Measurements from ENCODE around the gene ZSWIM8.

ZSWIM8 gene

GRCh38 chr10:73813333-73813732, 27.9 kb downstream of the ZSWIM8 start:
- Histone ChIP-seq H3K4me3 (ENCODE audit: control insufficient read depth in 1 of 7, extremely low read depth in 1 of 7, insufficient read depth in 4 of 7, low read depth in 2 of 7, low read length in 6 of 7) (no peak overlapping the region), H3K27me3 (replicated peaks in 2 of 5; ENCODE audit: control insufficient read depth in 4 of 5, insufficient read depth in 5 of 5, low read length in 4 of 5) (no peaks in the 10 kb centered on the region), H3K9me3 (ENCODE audit: control extremely low read depth in 1 of 5, control insufficient read depth in 4 of 5, insufficient read depth in 2 of 5, low read depth in 1 of 5, low read length in 4 of 5) (no peaks in the 10 kb centered on the region), H3K27ac (ENCODE audit: insufficient read depth in 1 of 2, low read depth in 1 of 2, low read length in 2 of 2, poor library complexity in 1 of 2, severe bottlenecking in 2 of 2) (no peak overlapping the region), H3K36me3 (ENCODE audit: control insufficient read depth in 4 of 4, insufficient read depth in 4 of 4, low read length in 3 of 4) (peaks cover 8 to 59% (median 46%) of the 10 kb centered on the region in 4 experiments), H3K4me1 (ENCODE audit: control extremely low read depth in 1 of 4, control insufficient read depth in 4 of 4, insufficient read depth in 4 of 4, low read length in 3 of 4) (peaks cover 0 to 11% (median 8%) of the 10 kb centered on the region in 4 experiments)
- CTCF ChIA-PET, result interaction anchor here (1.0 to 1.7 kb wide), 2 partner anchors 8 to 10 kb away, joined by 4 to 6 read pairs; no protein-coding TSS in a partner anchor
- POLR2A ChIA-PET, result no interaction called here
- DNase-seq, result no peak
- WGBS (ENCODE audit: insufficient coverage), result 91% methylated on average over 4 of the region's 7 CpGs

DNA sequence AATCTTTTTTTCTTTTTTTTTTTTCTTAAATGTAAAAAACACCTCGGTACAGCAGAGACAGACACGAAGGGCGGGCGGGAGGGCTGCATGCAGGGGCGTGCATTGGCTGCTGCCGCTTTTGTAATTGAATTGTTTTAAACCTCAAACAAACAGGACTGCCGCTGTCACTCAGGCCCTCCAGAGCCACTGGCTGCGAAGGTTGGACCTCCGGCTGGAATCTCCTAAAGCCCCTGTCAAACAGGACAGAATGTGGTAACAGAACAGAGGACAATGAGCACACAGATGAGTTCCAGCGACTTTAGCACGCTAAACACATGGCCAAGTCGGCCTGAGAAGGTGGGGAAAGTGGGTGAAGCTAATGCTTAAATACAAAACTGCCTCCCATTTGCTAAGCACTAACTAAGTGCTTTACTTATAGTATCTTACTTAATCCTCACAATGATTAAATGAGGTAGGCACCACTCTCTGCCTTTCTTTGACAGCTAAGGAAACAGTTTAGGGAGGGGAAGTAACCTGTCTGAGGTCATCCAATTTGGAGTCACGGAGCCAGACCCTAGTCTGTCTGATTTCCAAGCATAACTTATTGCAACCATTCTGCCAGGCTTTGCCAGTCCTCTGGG, 29.0 kb downstream of the ZSWIM8 start:
- 97% methylated on average over 10 of the region's 13 CpGs for WGBS (ENCODE audit: insufficient coverage)
- Histone ChIP-seq H3K27me3 (replicated peaks in 2 of 5; ENCODE audit: control insufficient read depth in 4 of 5, insufficient read depth in 5 of 5, low read length in 4 of 5) (no peaks in the 10 kb centered on the region), H3K4me3 (ENCODE audit: control insufficient read depth in 1 of 7, extremely low read depth in 1 of 7, insufficient read depth in 4 of 7, low read depth in 2 of 7, low read length in 6 of 7) (no peak overlapping the region), H3K27ac (ENCODE audit: insufficient read depth in 1 of 2, low read depth in 1 of 2, low read length in 2 of 2, poor library complexity in 1 of 2, severe bottlenecking in 2 of 2) (no peak overlapping the region), H3K36me3 (ENCODE audit: control insufficient read depth in 4 of 4, insufficient read depth in 4 of 4, low read length in 3 of 4) (peaks cover 7 to 62% (median 46%) of the 10 kb centered on the region in 4 experiments), H3K9me3 (ENCODE audit: control extremely low read depth in 1 of 5, control insufficient read depth in 4 of 5, insufficient read depth in 2 of 5, low read depth in 1 of 5, low read length in 4 of 5) (no peaks in the 10 kb centered on the region), H3K4me1 (ENCODE audit: control extremely low read depth in 1 of 4, control insufficient read depth in 4 of 4, insufficient read depth in 4 of 4, low read length in 3 of 4) (peaks cover 0 to 11% (median 8%) of the 10 kb centered on the region in 4 experiments)
- CTCF ChIA-PET, result interaction anchor here (0.9 to 1.7 kb wide), 3 partner anchors 9 to 42 kb away, joined by 3 to 6 read pairs (median 4); a partner anchor contains a TSS
- no peak for DNase-seq
- POLR2A ChIA-PET, result interaction anchor here (0.7 kb wide), 1 partner anchor 20 kb away, joined by 3 read pairs; no protein-coding TSS in a partner anchor

- Histone ChIP-seq H3K27me3 (replicated peaks in 2 of 5; ENCODE audit: control insufficient read depth in 4 of 5, insufficient read depth in 5 of 5, low read length in 4 of 5) (no peaks in the 10 kb centered on the region), H3K36me3 (ENCODE audit: control insufficient read depth in 4 of 4, insufficient read depth in 4 of 4, low read length in 3 of 4) (peaks cover 6 to 70% (median 50%) of the 10 kb centered on the region in 4 experiments), H3K4me3 (ENCODE audit: control insufficient read depth in 1 of 7, extremely low read depth in 1 of 7, insufficient read depth in 4 of 7, low read depth in 2 of 7, low read length in 6 of 7) (no peak overlapping the region), H3K4me1 (ENCODE audit: control extremely low read depth in 1 of 4, control insufficient read depth in 4 of 4, insufficient read depth in 4 of 4, low read length in 3 of 4) (peaks cover 0 to 11% (median 8%) of the 10 kb centered on the region in 4 experiments), H3K27ac (ENCODE audit: insufficient read depth in 1 of 2, low read depth in 1 of 2, low read length in 2 of 2, poor library complexity in 1 of 2, severe bottlenecking in 2 of 2) (no peak overlapping the region), H3K9me3 (ENCODE audit: control extremely low read depth in 1 of 5, control insufficient read depth in 4 of 5, insufficient read depth in 2 of 5, low read depth in 1 of 5, low read length in 4 of 5) (no peaks in the 10 kb centered on the region)
- CTCF ChIA-PET, result interaction anchor here (0.9 to 1.7 kb wide), 7 partner anchors 8 to 43 kb away, joined by 3 to 6 read pairs (median 3); a partner anchor contains a TSS
- POLR2A ChIA-PET, result interaction anchor here (0.5 to 1.2 kb wide), 2 partner anchors 14 to 1058 kb away, joined by 4 read pairs; no protein-coding TSS in a partner anchor
- DNase-seq, result peak in 2 of 3 donors; percentile 34 to 43
- 87% methylated on average over 18 of the region's 22 CpGs for WGBS (ENCODE audit: insufficient coverage)
Observed at GRCh38 chr10:73814896-73815718, 29.7 kb downstream of the ZSWIM8 start.

- CTCF ChIA-PET, result interaction anchor here (1.0 to 1.6 kb wide), 4 partner anchors 15 to 39 kb away, joined by 3 to 4 read pairs (median 3); no protein-coding TSS in a partner anchor
- Histone ChIP-seq H3K4me1 (ENCODE audit: control extremely low read depth in 1 of 4, control insufficient read depth in 4 of 4, insufficient read depth in 4 of 4, low read length in 3 of 4) (peaks cover 0 to 7% (median 5%) of the 10 kb centered on the region in 4 experiments), H3K27me3 (replicated peaks in 2 of 5; ENCODE audit: control insufficient read depth in 4 of 5, insufficient read depth in 5 of 5, low read length in 4 of 5) (no peaks in the 10 kb centered on the region), H3K27ac (ENCODE audit: insufficient read depth in 1 of 2, low read depth in 1 of 2, low read length in 2 of 2, poor library complexity in 1 of 2, severe bottlenecking in 2 of 2) (no peak overlapping the region), H3K9me3 (ENCODE audit: control extremely low read depth in 1 of 5, control insufficient read depth in 4 of 5, insufficient read depth in 2 of 5, low read depth in 1 of 5, low read length in 4 of 5) (no peaks in the 10 kb centered on the region), H3K36me3 (ENCODE audit: control insufficient read depth in 4 of 4, insufficient read depth in 4 of 4, low read length in 3 of 4) (peaks cover 6 to 70% (median 50%) of the 10 kb centered on the region in 4 experiments), H3K4me3 (ENCODE audit: control insufficient read depth in 1 of 7, extremely low read depth in 1 of 7, insufficient read depth in 4 of 7, low read depth in 2 of 7, low read length in 6 of 7) (no peak overlapping the region)
- DNase-seq, result no peak
- POLR2A ChIA-PET, result interaction anchor here (0.5 to 1.2 kb wide), 4 partner anchors 14 to 1059 kb away, joined by 4 read pairs; no protein-coding TSS in a partner anchor
Observed at GRCh38 chr10:73815719-73816030, 30.3 kb downstream of the ZSWIM8 start.

DNA sequence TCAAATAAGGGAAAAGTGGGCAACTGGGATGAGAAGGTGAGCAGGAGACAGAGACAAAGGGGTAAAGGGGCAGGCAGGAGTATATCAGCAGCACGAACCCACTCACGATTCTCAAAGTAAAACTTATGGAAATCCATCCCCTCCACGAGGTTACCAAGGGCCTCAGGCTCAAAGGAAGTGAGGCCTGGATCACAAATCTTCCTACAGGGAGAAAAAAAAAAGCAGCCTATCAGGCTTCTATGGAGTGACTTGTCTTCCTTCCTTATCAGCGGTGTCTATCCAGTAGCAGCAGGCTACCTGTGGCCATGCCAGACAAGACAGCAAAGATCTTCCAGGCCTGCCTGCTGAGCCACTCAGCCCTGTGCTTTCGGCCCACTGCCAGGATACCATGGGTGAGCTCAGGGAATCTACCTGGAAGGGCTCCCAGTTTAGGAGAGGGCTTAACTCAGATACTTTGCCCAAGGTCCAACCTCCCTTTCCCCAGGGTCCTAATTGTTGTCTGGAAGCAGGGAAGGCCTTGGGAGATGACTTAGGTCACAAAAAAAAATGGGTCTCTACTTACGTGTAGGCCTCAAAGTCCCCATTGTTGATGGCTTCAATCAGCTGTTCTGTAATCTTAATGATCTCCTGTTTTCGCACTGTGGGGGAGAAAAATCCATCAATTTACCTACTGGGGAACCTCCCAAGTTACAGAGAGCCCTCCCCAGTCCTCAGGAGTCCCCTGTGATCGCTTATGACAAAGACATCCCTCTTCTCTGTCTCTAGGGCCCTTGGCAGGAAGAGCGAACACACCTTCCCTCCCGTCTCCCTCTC, 31.7 kb downstream of the ZSWIM8 start:
- ChIA-PET CTCF (interaction anchor here (0.8 to 1.6 kb wide), 5 partner anchors 11 to 63 kb away, joined by 3 to 4 read pairs (median 3); partner anchors contain the start of gene ZSWIM8), POLR2A (interaction anchor here (0.6 kb wide), 1 partner anchor 226 kb away, joined by 5 read pairs; no protein-coding TSS in a partner anchor)
- Histone ChIP-seq H3K4me3 (ENCODE audit: control insufficient read depth in 1 of 7, extremely low read depth in 1 of 7, insufficient read depth in 4 of 7, low read depth in 2 of 7, low read length in 6 of 7) (no peak overlapping the region), H3K4me1 (ENCODE audit: control extremely low read depth in 1 of 4, control insufficient read depth in 4 of 4, insufficient read depth in 4 of 4, low read length in 3 of 4) (peaks cover 0 to 6% (median 3%) of the 10 kb centered on the region in 4 experiments), H3K36me3 (ENCODE audit: control insufficient read depth in 4 of 4, insufficient read depth in 4 of 4, low read length in 3 of 4) (peaks cover 6 to 81% (median 62%) of the 10 kb centered on the region in 4 experiments), H3K27me3 (replicated peaks in 2 of 5; ENCODE audit: control insufficient read depth in 4 of 5, insufficient read depth in 5 of 5, low read length in 4 of 5) (no peaks in the 10 kb centered on the region), H3K27ac (ENCODE audit: insufficient read depth in 1 of 2, low read depth in 1 of 2, low read length in 2 of 2, poor library complexity in 1 of 2, severe bottlenecking in 2 of 2) (no peak overlapping the region), H3K9me3 (ENCODE audit: control extremely low read depth in 1 of 5, control insufficient read depth in 4 of 5, insufficient read depth in 2 of 5, low read depth in 1 of 5, low read length in 4 of 5) (no peaks in the 10 kb centered on the region)
- WGBS (ENCODE audit: insufficient coverage), result 95% methylated on average over 9 of the region's 10 CpGs
- no peak for DNase-seq

GRCh38 chr10:73817826-73818225, 32.4 kb downstream of the ZSWIM8 start:
- WGBS (ENCODE audit: insufficient coverage), result 91% methylated on average over 5 of the region's 5 CpGs
- no peak overlapping the region for H3K4me3 ChIP-seq (ENCODE audit: control insufficient read depth in 1 of 7, extremely low read depth in 1 of 7, insufficient read depth in 4 of 7, low read depth in 2 of 7, low read length in 6 of 7)
- ChIA-PET POLR2A (no interaction called here), CTCF (interaction anchor here (0.8 to 1.2 kb wide), 3 partner anchors 9 to 62 kb away, joined by 3 to 6 read pairs (median 3); no protein-coding TSS in a partner anchor)
- peaks cover 6 to 84% (median 63%) of the 10 kb centered on the region in 4 experiments for H3K36me3 ChIP-seq (ENCODE audit: control insufficient read depth in 4 of 4, insufficient read depth in 4 of 4, low read length in 3 of 4)
- no peaks in the 10 kb centered on the region for H3K9me3 ChIP-seq (ENCODE audit: control extremely low read depth in 1 of 5, control insufficient read depth in 4 of 5, insufficient read depth in 2 of 5, low read depth in 1 of 5, low read length in 4 of 5)
- peaks cover 0 to 4% (median 1%) of the 10 kb centered on the region in 4 experiments for H3K4me1 ChIP-seq (ENCODE audit: control extremely low read depth in 1 of 4, control insufficient read depth in 4 of 4, insufficient read depth in 4 of 4, low read length in 3 of 4)
- no peak overlapping the region for H3K27ac ChIP-seq (ENCODE audit: insufficient read depth in 1 of 2, low read depth in 1 of 2, low read length in 2 of 2, poor library complexity in 1 of 2, severe bottlenecking in 2 of 2)
- DNase-seq, result no peak
- H3K27me3 ChIP-seq (replicated peaks in 2 of 5; ENCODE audit: control insufficient read depth in 4 of 5, insufficient read depth in 5 of 5, low read length in 4 of 5), result no peaks in the 10 kb centered on the region
